ENCODE data around the gene MAGI2. TPM values are rescaled to one million over a fixed set of nuclear protein-coding genes. Genes with fewer than 3 reads are reported as not detected.
"Not testable (repeated sequence)": the region's sequence is repeated elsewhere in the genome, so short reads cannot be mapped to it uniquely, and the experiment has no call there.

MAGI2 gene
- total and polyA plus RNA-seq, 4 donors, result 43.4 to 61.3 (median 50.1) TPM

DNA sequence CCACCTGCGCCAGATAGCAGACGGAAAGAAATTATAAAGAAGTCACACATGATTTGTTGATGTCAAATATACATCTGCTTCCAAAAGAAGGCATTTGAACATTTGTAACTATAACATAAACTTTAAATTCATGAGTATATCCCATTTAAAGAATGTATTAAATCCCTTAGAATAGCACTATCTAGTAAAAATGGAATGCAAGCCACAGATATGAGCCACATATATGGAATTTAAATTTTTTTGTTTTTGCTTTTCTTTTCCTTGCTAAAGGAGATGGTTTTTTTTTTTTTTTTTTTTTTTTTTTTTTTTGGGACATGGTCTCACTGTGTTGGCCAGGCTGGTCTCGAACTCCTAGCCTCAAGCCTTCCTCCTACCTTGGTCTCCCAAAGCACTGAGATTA is 924.1 kb downstream of the MAGI2 start:
- Histone ChIP-seq H3K4me3 (ENCODE audit: low read depth, low read length) (no peak overlapping the region), H3K4me1 (ENCODE audit: control insufficient read depth, insufficient read depth, low read length) (no peaks in the 10 kb centered on the region), H3K27me3 (ENCODE audit: control insufficient read depth, insufficient read depth, low read length) (no peaks in the 10 kb centered on the region), H3K27ac (ENCODE audit: low read depth, low read length) (no peak overlapping the region), H3K9me3 (ENCODE audit: control insufficient read depth, insufficient read depth, low read length) (no peaks in the 10 kb centered on the region), H3K36me3 (ENCODE audit: control insufficient read depth, insufficient read depth, low read length) (no peaks in the 10 kb centered on the region)
- DNase-seq (ENCODE audit: low read depth in 4 of 6, low spot score in 6 of 6), result no peak
- WGBS (ENCODE audit: insufficient coverage), result no CpG with 5 or more reads among the region's 3 CpGs

DNA sequence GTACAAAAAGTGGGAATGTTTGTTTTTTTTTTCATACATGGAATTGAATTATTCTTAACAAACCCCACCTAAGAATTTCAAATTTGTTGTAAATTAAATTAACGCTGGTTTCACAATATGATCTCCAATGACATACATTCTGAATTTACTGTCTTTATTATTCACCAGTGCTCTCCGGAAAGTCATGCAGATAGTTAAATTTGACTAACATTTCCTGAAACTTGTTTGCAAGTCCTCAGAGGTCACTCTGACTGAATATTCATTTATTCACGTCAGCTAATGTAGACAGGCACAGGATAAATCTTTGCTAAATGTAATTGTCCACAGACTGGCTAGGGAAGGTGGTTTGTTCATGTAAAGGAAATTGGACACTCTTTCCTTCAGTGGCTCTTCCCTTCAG is 924.5 kb downstream of the MAGI2 start:
- Histone ChIP-seq H3K4me1 (ENCODE audit: control insufficient read depth, insufficient read depth, low read length) (no peaks in the 10 kb centered on the region), H3K9me3 (ENCODE audit: control insufficient read depth, insufficient read depth, low read length) (no peaks in the 10 kb centered on the region), H3K4me3 (ENCODE audit: low read depth, low read length) (no peak overlapping the region), H3K27me3 (ENCODE audit: control insufficient read depth, insufficient read depth, low read length) (no peaks in the 10 kb centered on the region), H3K36me3 (ENCODE audit: control insufficient read depth, insufficient read depth, low read length) (no peaks in the 10 kb centered on the region), H3K27ac (ENCODE audit: low read depth, low read length) (no peak overlapping the region)
- 69% methylated on average over 2 of the region's 3 CpGs for WGBS (ENCODE audit: insufficient coverage)
- no peak for DNase-seq (ENCODE audit: low read depth in 4 of 6, low spot score in 6 of 6)

GRCh38 chr7:78523930-78524329 is 929.5 kb downstream of the MAGI2 start:
- 67% methylated on average over 1 of the region's 5 CpGs for WGBS (ENCODE audit: insufficient coverage)

DNA sequence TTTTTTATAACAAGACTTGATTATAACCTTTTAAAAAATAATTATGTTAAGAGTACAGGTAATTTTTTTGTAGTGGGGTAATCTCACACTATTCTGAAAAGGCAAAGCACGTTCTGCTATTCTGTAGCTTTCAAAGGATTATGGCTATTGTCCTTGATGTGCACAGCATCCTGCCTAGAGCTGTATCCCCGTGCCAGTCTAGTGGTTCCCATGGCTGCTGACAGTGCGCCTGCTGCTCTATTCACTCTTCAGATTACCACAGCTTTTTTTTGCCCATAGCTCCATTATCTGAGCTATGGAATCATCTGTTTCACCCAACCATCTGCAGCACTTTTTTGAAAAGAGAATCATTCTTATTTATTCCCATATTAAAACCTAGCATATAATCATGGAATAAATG is 931.5 kb downstream of the MAGI2 start:
- DNase-seq (ENCODE audit: low read depth in 4 of 6, low spot score in 6 of 6), result no peak
- no peaks in the 10 kb centered on the region for H3K9me3 ChIP-seq (ENCODE audit: control insufficient read depth, insufficient read depth, low read length)
- no peak overlapping the region for H3K27ac ChIP-seq (ENCODE audit: low read depth, low read length)
- 61% methylated on average over 2 of the region's 3 CpGs for whole genome bisulfite sequencing (ENCODE audit: insufficient coverage)
- no peaks in the 10 kb centered on the region for H3K36me3 ChIP-seq (ENCODE audit: control insufficient read depth, insufficient read depth, low read length)
- H3K4me1 ChIP-seq (ENCODE audit: control insufficient read depth, insufficient read depth, low read length), result no peaks in the 10 kb centered on the region
- H3K27me3 ChIP-seq (ENCODE audit: control insufficient read depth, insufficient read depth, low read length), result no peaks in the 10 kb centered on the region
- no peak overlapping the region for H3K4me3 ChIP-seq (ENCODE audit: low read depth, low read length)

More at GRCh38 chr7:78523930-78524329, 929.5 kb downstream of the MAGI2 start:
- Histone ChIP-seq H3K9me3 (ENCODE audit: control insufficient read depth, insufficient read depth, low read length) (no peaks in the 10 kb centered on the region), H3K27me3 (ENCODE audit: control insufficient read depth, insufficient read depth, low read length) (no peaks in the 10 kb centered on the region), H3K4me1 (ENCODE audit: control insufficient read depth, insufficient read depth, low read length) (no peaks in the 10 kb centered on the region), H3K27ac (ENCODE audit: low read depth, low read length) (no peak overlapping the region), H3K36me3 (ENCODE audit: control insufficient read depth, insufficient read depth, low read length) (no peaks in the 10 kb centered on the region), H3K4me3 (ENCODE audit: low read depth, low read length) (no peak overlapping the region)
- no peak for DNase-seq (ENCODE audit: low read depth in 4 of 6, low spot score in 6 of 6)

GRCh38 chr7:78516450-78516849 is 937.0 kb downstream of the MAGI2 start:
- H3K4me1 ChIP-seq (ENCODE audit: control insufficient read depth, insufficient read depth, low read length), result peaks cover 2% of the 10 kb centered on the region
- H3K4me3 ChIP-seq (ENCODE audit: low read depth, low read length), result no peak overlapping the region
- WGBS (ENCODE audit: insufficient coverage), result 80% methylated on average over 1 of the region's 2 CpGs
- no peak overlapping the region for H3K27ac ChIP-seq (ENCODE audit: low read depth, low read length)
- H3K27me3 ChIP-seq (ENCODE audit: control insufficient read depth, insufficient read depth, low read length), result no peaks in the 10 kb centered on the region
- no peak for DNase-seq (ENCODE audit: low read depth in 4 of 6, low spot score in 6 of 6)
- no peaks in the 10 kb centered on the region for H3K9me3 ChIP-seq (ENCODE audit: control insufficient read depth, insufficient read depth, low read length)
- H3K36me3 ChIP-seq (ENCODE audit: control insufficient read depth, insufficient read depth, low read length), result no peaks in the 10 kb centered on the region

GRCh38 chr7:78514634-78515033 is 938.8 kb downstream of the MAGI2 start:
- H3K27ac ChIP-seq (ENCODE audit: low read depth, low read length), result peak overlapping the region; percentile 29
- no peaks in the 10 kb centered on the region for H3K9me3 ChIP-seq (ENCODE audit: control insufficient read depth, insufficient read depth, low read length)
- H3K4me3 ChIP-seq (ENCODE audit: low read depth, low read length), result no peak overlapping the region
- peak; percentile 63 to 94 (median 77) for DNase-seq (ENCODE audit: low read depth in 4 of 6, low spot score in 6 of 6)
- no peaks in the 10 kb centered on the region for H3K36me3 ChIP-seq (ENCODE audit: control insufficient read depth, insufficient read depth, low read length)
- peaks cover 2% of the 10 kb centered on the region for H3K4me1 ChIP-seq (ENCODE audit: control insufficient read depth, insufficient read depth, low read length)
- WGBS (ENCODE audit: insufficient coverage), result 24% methylated on average over 5 of the region's 6 CpGs
- no peaks in the 10 kb centered on the region for H3K27me3 ChIP-seq (ENCODE audit: control insufficient read depth, insufficient read depth, low read length)

DNA sequence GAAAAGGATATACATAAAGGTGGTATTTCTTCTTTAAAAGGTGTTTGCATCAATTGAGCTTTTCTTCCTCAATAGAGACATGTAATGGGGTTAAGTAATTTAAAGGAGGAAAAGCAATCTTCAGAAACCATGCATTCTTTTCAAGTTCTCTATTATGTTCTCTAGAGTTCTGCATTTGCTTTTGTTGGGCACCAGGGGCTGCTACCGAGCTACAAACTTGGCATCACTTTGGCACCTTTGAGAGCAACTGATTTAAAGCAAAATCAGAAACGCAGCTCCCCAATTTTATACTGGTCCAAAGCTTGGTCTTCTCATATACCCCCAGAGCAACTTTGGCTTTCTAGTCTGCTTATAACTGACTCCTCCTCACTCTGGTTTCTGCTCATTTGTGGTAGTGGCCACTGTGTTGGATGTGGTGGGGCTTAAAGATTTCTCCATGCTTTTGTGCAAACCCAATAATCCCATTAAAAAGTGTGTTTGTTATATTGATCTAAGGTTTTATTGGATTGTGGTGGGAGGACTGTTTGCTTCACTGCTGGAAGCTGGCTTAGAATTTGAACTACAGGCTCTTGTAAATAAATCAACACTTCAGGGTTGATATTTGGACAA is 942.8 kb downstream of the MAGI2 start:
- H3K9me3 ChIP-seq (ENCODE audit: control insufficient read depth, insufficient read depth, low read length), result no peaks in the 10 kb centered on the region
- WGBS (ENCODE audit: insufficient coverage), result 29% methylated on average over 1 of the region's 2 CpGs
- peak in 2 of 6 donors; percentile 77 to 80 for DNase-seq (ENCODE audit: low read depth in 4 of 6, low spot score in 6 of 6)
- H3K36me3 ChIP-seq (ENCODE audit: control insufficient read depth, insufficient read depth, low read length), result no peaks in the 10 kb centered on the region
- H3K4me1 ChIP-seq (ENCODE audit: control insufficient read depth, insufficient read depth, low read length), result peaks cover 2% of the 10 kb centered on the region
- H3K27me3 ChIP-seq (ENCODE audit: control insufficient read depth, insufficient read depth, low read length), result no peaks in the 10 kb centered on the region
- H3K27ac ChIP-seq (ENCODE audit: low read depth, low read length), result no peak overlapping the region
- no peak overlapping the region for H3K4me3 ChIP-seq (ENCODE audit: low read depth, low read length)

GRCh38 chr7:78503301-78503700 is 950.2 kb downstream of the MAGI2 start:
- H3K36me3 ChIP-seq (ENCODE audit: control insufficient read depth, insufficient read depth, low read length); H3K4me3 ChIP-seq (ENCODE audit: low read depth, low read length); H3K27me3 ChIP-seq (ENCODE audit: control insufficient read depth, insufficient read depth, low read length); H3K9me3 ChIP-seq (ENCODE audit: control insufficient read depth, insufficient read depth, low read length); DNase-seq (ENCODE audit: low read depth in 4 of 6, low spot score in 6 of 6); H3K4me1 ChIP-seq (ENCODE audit: control insufficient read depth, insufficient read depth, low read length); H3K27ac ChIP-seq (ENCODE audit: low read depth, low read length): not testable (repeated sequence)
- WGBS (ENCODE audit: insufficient coverage), result no CpG with 5 or more reads among the region's 2 CpGs

- DNase-seq (ENCODE audit: low read depth in 4 of 6, low spot score in 6 of 6), result no peak
- no peaks in the 10 kb centered on the region for H3K9me3 ChIP-seq (ENCODE audit: control insufficient read depth, insufficient read depth, low read length)
- no CpG with 5 or more reads among the region's 2 CpGs for WGBS (ENCODE audit: insufficient coverage)
- H3K4me1 ChIP-seq (ENCODE audit: control insufficient read depth, insufficient read depth, low read length), result no peaks in the 10 kb centered on the region
- no peaks in the 10 kb centered on the region for H3K27me3 ChIP-seq (ENCODE audit: control insufficient read depth, insufficient read depth, low read length)
- no peak overlapping the region for H3K27ac ChIP-seq (ENCODE audit: low read depth, low read length)
- peaks cover 3% of the 10 kb centered on the region for H3K36me3 ChIP-seq (ENCODE audit: control insufficient read depth, insufficient read depth, low read length)
- H3K4me3 ChIP-seq (ENCODE audit: low read depth, low read length), result no peak overlapping the region
These were observed 952.4 kb downstream of the MAGI2 start for GRCh38 chr7:78501064-78501463.

- H3K36me3 ChIP-seq (ENCODE audit: control insufficient read depth, insufficient read depth, low read length), result peaks cover 3% of the 10 kb centered on the region
- no peak overlapping the region for H3K27ac ChIP-seq (ENCODE audit: low read depth, low read length)
- H3K9me3 ChIP-seq (ENCODE audit: control insufficient read depth, insufficient read depth, low read length), result no peaks in the 10 kb centered on the region
- no peak overlapping the region for H3K4me3 ChIP-seq (ENCODE audit: low read depth, low read length)
- peak in 1 of 6 donors; percentile 37 for DNase-seq (ENCODE audit: low read depth in 4 of 6, low spot score in 6 of 6)
- H3K27me3 ChIP-seq (ENCODE audit: control insufficient read depth, insufficient read depth, low read length), result no peaks in the 10 kb centered on the region
- WGBS (ENCODE audit: insufficient coverage), result no CpG with 5 or more reads among the region's 2 CpGs
- H3K4me1 ChIP-seq (ENCODE audit: control insufficient read depth, insufficient read depth, low read length), result no peaks in the 10 kb centered on the region
These were observed 953.5 kb downstream of the MAGI2 start for GRCh38 chr7:78499971-78500370.

Measured in spinal cord (tissue), 10 donors.